ENCODE measurements around the gene TNFRSF25. TPM values are rescaled to one million over a fixed set of nuclear protein-coding genes. Genes with fewer than 3 reads are reported as not detected.

TNFRSF25 gene
- total and polyA plus RNA-seq, 4 donors, result 4.9 to 19.8 (median 11.7) TPM

- WGBS, 2 donors, result 51 to 54% methylated on average over 17 of the region's 17 CpGs
- H3K27me3 ChIP-seq (ENCODE audit: control insufficient read depth in 3 of 3, insufficient read depth in 3 of 3, low read length in 2 of 3), result peaks cover 3 to 53% (median 44%) of the 10 kb centered on the region in 3 donors
- H3K27ac ChIP-seq (ENCODE audit: low read depth in 1 of 2, low read length in 1 of 2), result no peak overlapping the region
- H3K9me3 ChIP-seq (ENCODE audit: control insufficient read depth in 4 of 4, insufficient read depth in 3 of 4, low read length in 3 of 4), result no peaks in the 10 kb centered on the region
- TF ChIP-seq, protein P1, sequence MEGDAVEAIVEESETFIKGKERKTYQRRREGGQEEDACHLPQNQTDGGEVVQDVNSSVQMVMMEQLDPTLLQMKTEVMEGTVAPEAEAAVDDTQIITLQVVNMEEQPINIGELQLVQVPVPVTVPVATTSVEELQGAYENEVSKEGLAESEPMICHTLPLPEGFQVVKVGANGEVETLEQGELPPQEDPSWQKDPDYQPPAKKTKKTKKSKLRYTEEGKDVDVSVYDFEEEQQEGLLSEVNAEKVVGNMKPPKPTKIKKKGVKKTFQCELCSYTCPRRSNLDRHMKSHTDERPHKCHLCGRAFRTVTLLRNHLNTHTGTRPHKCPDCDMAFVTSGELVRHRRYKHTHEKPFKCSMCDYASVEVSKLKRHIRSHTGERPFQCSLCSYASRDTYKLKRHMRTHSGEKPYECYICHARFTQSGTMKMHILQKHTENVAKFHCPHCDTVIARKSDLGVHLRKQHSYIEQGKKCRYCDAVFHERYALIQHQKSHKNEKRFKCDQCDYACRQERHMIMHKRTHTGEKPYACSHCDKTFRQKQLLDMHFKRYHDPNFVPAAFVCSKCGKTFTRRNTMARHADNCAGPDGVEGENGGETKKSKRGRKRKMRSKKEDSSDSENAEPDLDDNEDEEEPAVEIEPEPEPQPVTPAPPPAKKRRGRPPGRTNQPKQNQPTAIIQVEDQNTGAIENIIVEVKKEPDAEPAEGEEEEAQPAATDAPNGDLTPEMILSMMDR (IDR thresholded peaks at IDR 0.05; ENCODE audit: control extremely low read depth, extremely low read depth), result no peak
- ATAC-seq (ENCODE audit: insufficient read depth, low FRiP score) (no peak), DNase-seq (no peak)
- H3K4me3 ChIP-seq, result no peak overlapping the region
- no peak overlapping the region for H3K9ac ChIP-seq (ENCODE audit: insufficient read depth in 1 of 2, low read length in 2 of 2)
- no peaks in the 10 kb centered on the region for H3K36me3 ChIP-seq (ENCODE audit: control insufficient read depth in 4 of 4, insufficient read depth in 4 of 4, low read length in 4 of 4)
- peaks cover 0 to 7% (median 2%) of the 10 kb centered on the region in 5 donors for H3K4me1 ChIP-seq (ENCODE audit: control insufficient read depth in 5 of 5, insufficient read depth in 5 of 5, low read length in 5 of 5)
These were observed 50.9 kb downstream of the TNFRSF25 start for GRCh38 chr1:6414881-6415626.

DNA sequence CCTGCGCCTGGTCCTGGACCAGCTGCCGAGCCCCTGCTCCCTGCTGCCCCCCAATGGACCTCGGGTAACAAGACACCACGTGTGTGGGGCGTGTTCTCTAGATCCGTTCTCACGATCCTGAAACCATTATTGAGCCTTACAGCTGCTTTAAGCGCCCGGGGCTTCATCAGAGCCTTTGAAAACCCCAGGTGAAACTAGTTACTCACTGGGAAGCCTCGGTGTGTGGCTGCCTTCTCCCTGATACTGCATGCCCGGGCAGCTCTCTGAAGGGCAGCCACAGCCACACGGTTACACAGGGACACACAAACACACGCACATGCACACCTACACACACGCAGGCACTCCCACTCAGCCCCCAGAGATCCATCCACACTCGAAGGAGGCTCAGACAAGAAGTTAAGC lies 51.5 kb downstream of the TNFRSF25 start:
- Histone ChIP-seq H3K9ac (ENCODE audit: insufficient read depth in 1 of 2, low read length in 2 of 2) (no peak overlapping the region), H3K36me3 (ENCODE audit: control insufficient read depth in 4 of 4, insufficient read depth in 4 of 4, low read length in 4 of 4) (no peaks in the 10 kb centered on the region), H3K4me1 (ENCODE audit: control insufficient read depth in 5 of 5, insufficient read depth in 5 of 5, low read length in 5 of 5) (peaks cover 0 to 5% (median 0%) of the 10 kb centered on the region in 5 donors), H3K27ac (ENCODE audit: low read depth in 1 of 2, low read length in 1 of 2) (no peak overlapping the region), H3K27me3 (ENCODE audit: control insufficient read depth in 3 of 3, insufficient read depth in 3 of 3, low read length in 2 of 3) (peaks cover 3 to 51% (median 43%) of the 10 kb centered on the region in 3 donors), H3K4me3 (no peak overlapping the region), H3K9me3 (ENCODE audit: control insufficient read depth in 4 of 4, insufficient read depth in 3 of 4, low read length in 3 of 4) (no peaks in the 10 kb centered on the region)
- 6 to 11% methylated on average over 15 of the region's 15 CpGs for WGBS, 2 donors
- DNase-seq (peak in 1 of 3 donors; percentile 35), ATAC-seq (ENCODE audit: insufficient read depth, low FRiP score) (no peak)
- TF ChIP-seq, protein P1 (IDR thresholded peaks at IDR 0.05; ENCODE audit: control extremely low read depth, extremely low read depth), result no peak

- ATAC-seq (ENCODE audit: insufficient read depth, low FRiP score) (no peak), DNase-seq (no peak)
- H3K4me3 ChIP-seq, result no peak overlapping the region
- H3K4me1 ChIP-seq (ENCODE audit: control insufficient read depth in 5 of 5, insufficient read depth in 5 of 5, low read length in 5 of 5), result no peaks in the 10 kb centered on the region
- no peak overlapping the region for H3K27ac ChIP-seq (ENCODE audit: low read depth in 1 of 2, low read length in 1 of 2)
- WGBS, 2 donors, result 47 to 59% methylated on average over 6 of the region's 6 CpGs
- TF ChIP-seq, protein P1 (IDR thresholded peaks at IDR 0.05; ENCODE audit: control extremely low read depth, extremely low read depth), result no peak
- H3K27me3 ChIP-seq (ENCODE audit: control insufficient read depth in 3 of 3, insufficient read depth in 3 of 3, low read length in 2 of 3), result peaks cover 0 to 44% (median 37%) of the 10 kb centered on the region in 3 donors
- H3K9me3 ChIP-seq (ENCODE audit: control insufficient read depth in 4 of 4, insufficient read depth in 3 of 4, low read length in 3 of 4), result no peaks in the 10 kb centered on the region
- H3K36me3 ChIP-seq (ENCODE audit: control insufficient read depth in 4 of 4, insufficient read depth in 4 of 4, low read length in 4 of 4), result no peaks in the 10 kb centered on the region
- no peak overlapping the region for H3K9ac ChIP-seq (ENCODE audit: insufficient read depth in 1 of 2, low read length in 2 of 2)
These were observed 53.1 kb downstream of the TNFRSF25 start for GRCh38 chr1:6412896-6413295.

Small RNA genes lying within 50 kb of the gene (small RNA-seq; reads per million reads assigned to genes)
- not detected for gene MIR4252 (ENCODE audit: low replicate concordance)

Other genes starting within 250 kb of the TNFRSF25 start
- gene ICMT, start 230.2 kb downstream of the TNFRSF25 start, total RNA-seq, result 10 to 100 TPM; 30.2 to 68.5 TPM
- gene ICMT, start 230.2 kb downstream of the TNFRSF25 start, polyA plus RNA-seq, result 10 to 100 TPM; 17.4 to 33.6 TPM
- not detected for gene HES3, start 222.0 kb downstream of the TNFRSF25 start, total RNA-seq
- not detected for gene HES3, start 222.0 kb downstream of the TNFRSF25 start, polyA plus RNA-seq
- 10 to 100 TPM in 1 of 2 donors, 1 to 10 TPM in 1; 8.0 to 17.0 TPM for gene GPR153, start 205.1 kb downstream of the TNFRSF25 start, total RNA-seq
- 1 to 10 TPM; 3.2 to 4.3 TPM for gene GPR153, start 205.1 kb downstream of the TNFRSF25 start, polyA plus RNA-seq
- gene ACOT7, start 72.4 kb downstream of the TNFRSF25 start, total RNA-seq, result 10 to 100 TPM in 1 of 2 donors, 1 to 10 TPM in 1; 8.8 to 37.4 TPM
- gene ACOT7, start 72.4 kb downstream of the TNFRSF25 start, polyA plus RNA-seq, result 10 to 100 TPM; 17.9 to 28.3 TPM
- 1 to 10 TPM in 1 of 2 donors, under 1 TPM in 1; 0.26 to 5.0 TPM for gene HES2, start 46.3 kb downstream of the TNFRSF25 start, total RNA-seq
- gene HES2, start 46.3 kb downstream of the TNFRSF25 start, polyA plus RNA-seq, result 1 to 10 TPM in 1 of 2 donors, under 1 TPM in 1; 0.86 to 4.5 TPM
- gene ESPN, start 41.4 kb downstream of the TNFRSF25 start, total RNA-seq, result 10 to 100 TPM; 11.2 to 20.8 TPM
- gene ESPN, start 41.4 kb downstream of the TNFRSF25 start, polyA plus RNA-seq, result 1 to 10 TPM; 2.1 to 3.6 TPM
- gene PLEKHG5, start 25.5 kb upstream of the TNFRSF25 start, total RNA-seq, result 10 to 100 TPM; 11.2 to 22.9 TPM
- gene PLEKHG5, start 25.5 kb upstream of the TNFRSF25 start, polyA plus RNA-seq, result 1 to 10 TPM; 3.4 to 8.7 TPM
- 10 to 100 TPM; 26.4 to 29.4 TPM for gene NOL9, start 88.3 kb upstream of the TNFRSF25 start, total RNA-seq
- gene NOL9, start 88.3 kb upstream of the TNFRSF25 start, polyA plus RNA-seq, result 1 to 10 TPM; 3.4 to 6.9 TPM
- under 1 TPM; 0.21 to 0.51 TPM for gene TAS1R1, start 89.1 kb upstream of the TNFRSF25 start, total RNA-seq
- under 1 TPM; 0.02 to 0.08 TPM for gene TAS1R1, start 89.1 kb upstream of the TNFRSF25 start, polyA plus RNA-seq
- gene ZBTB48, start 113.8 kb upstream of the TNFRSF25 start, total RNA-seq, result 10 to 100 TPM; 21.6 to 41.3 TPM
- gene ZBTB48, start 113.8 kb upstream of the TNFRSF25 start, polyA plus RNA-seq, result 10 to 100 TPM; 33.0 to 35.5 TPM
- 10 to 100 TPM; 16.0 to 31.3 TPM for gene KLHL21, start 136.7 kb upstream of the TNFRSF25 start, total RNA-seq
- 10 to 100 TPM in 1 of 2 donors, 1 to 10 TPM in 1; 9.2 to 23.3 TPM for gene KLHL21, start 136.7 kb upstream of the TNFRSF25 start, polyA plus RNA-seq
- gene PHF13, start 147.6 kb upstream of the TNFRSF25 start, total RNA-seq, result 10 to 100 TPM in 1 of 2 donors, 1 to 10 TPM in 1; 8.9 to 20.6 TPM
- 1 to 10 TPM; 5.4 to 5.6 TPM for gene PHF13, start 147.6 kb upstream of the TNFRSF25 start, polyA plus RNA-seq
- gene THAP3, start 158.7 kb upstream of the TNFRSF25 start, total RNA-seq, result 10 to 100 TPM; 12.6 to 26.5 TPM
- 10 to 100 TPM; 17.8 to 23.8 TPM for gene THAP3, start 158.7 kb upstream of the TNFRSF25 start, polyA plus RNA-seq
- gene DNAJC11, start 235.6 kb upstream of the TNFRSF25 start, total RNA-seq, result 10 to 100 TPM; 37.7 to 43.0 TPM
- gene DNAJC11, start 235.6 kb upstream of the TNFRSF25 start, polyA plus RNA-seq, result 10 to 100 TPM; 18.6 to 23.2 TPM